K562 (cell line): Measurements from ENCODE around the gene SCUBE1. TPM values are rescaled to one million over a fixed set of nuclear protein-coding genes. Genes with fewer than 3 reads are reported as not detected.

Experiments
- ATAC-seq: fragments of 200-7000 bp; cut with Tn5 transposase; 3 replicates; pipeline ENCODE4 v1.9.1; 2020; ENCODE audit warnings: moderate library complexity
- BruUV-seq: library from RNA; stranded (reverse); fragments of 400-500 nt; replicated peaks from 2 replicates; lab custom pipeline; 2021; lab: Mats Ljungman, UMichigan
- CTCF ChIA-PET: fragments of 300-600 bp; formaldehyde crosslinking; extraction: SDS; loops from one replicate; lab custom pipeline; 2021; ENCODE audit warnings: low intra/inter-chr PET ratio; lab: Yijun Ruan, JAX
- POLR2A ChIA-PET: fragments of 300-600, 350-650 bp; sonication (Branson Sonifier 250); formaldehyde crosslinking; extraction: SDS; loops from one replicate; lab custom pipeline; 2021; ENCODE audit warnings: antibody characterized with exemption, inconsistent platforms; lab: Yijun Ruan, JAX
- DNase-seq, 4 experiments: peaks; one replicate each; pipeline versions ENCODE4 v3.0.0 to v3.0.0-alpha.2; 2011 to 2018; ENCODE audit warnings: low spot score in 3 of 4, mixed read lengths in 3 of 4; ENCODE audit errors: extremely low read depth in 1 of 4
- FAIRE-seq: peaks from 2 replicates; lab custom pipeline; 2011; peaks lifted over from hg19 to GRCh38; lab: Jason Lieb, UNC
- H2AFZ ChIP-seq: 2 replicates; pipeline ENCODE4 v1.6.0; 2011; ENCODE audit warnings: low read depth, low read length, control low read depth, inconsistent platforms
- H3K27ac ChIP-seq: fragments of 200-600 bp; 3 replicates; pipeline ENCODE4 v1.8.0; 2011; ENCODE audit warnings: low read depth, mild to moderate bottlenecking, control low read depth, inconsistent platforms, low read length, moderate library complexity, mixed read lengths; ENCODE audit errors: extremely low read depth
- H3K27me3 ChIP-seq, 2 experiments: fragments of 300-600 bp in 1 of 2; 2 replicates in 1 of 2; 3 replicates in 1 of 2; pipeline versions ENCODE4 v1.6.0 to v1.8.0; 2011; ENCODE audit warnings: inconsistent platforms in 2 of 2, low read length in 2 of 2, mild to moderate bottlenecking in 1 of 2, mixed read lengths in 1 of 2, moderate library complexity in 1 of 2; ENCODE audit not compliant: control insufficient read depth in 2 of 2, insufficient read depth in 2 of 2
- H3K36me3 ChIP-seq: fragments of 300-600 bp; 3 replicates; pipeline ENCODE4 v1.8.0; 2011; ENCODE audit warnings: mild to moderate bottlenecking, low read length, inconsistent platforms; ENCODE audit not compliant: control insufficient read depth, insufficient read depth
- H3K4me1 ChIP-seq, 2 experiments: fragments of 200-600 bp in 1 of 2; replicated peaks in 1 of 2; 2 replicates in 1 of 2; 3 replicates in 1 of 2; pipeline versions ENCODE4 v1.5.1 to v1.8.0; 2011; ENCODE audit warnings: inconsistent platforms in 2 of 2, low read length in 2 of 2, mild to moderate bottlenecking in 1 of 2, mixed read lengths in 1 of 2, moderate library complexity in 1 of 2; ENCODE audit not compliant: control insufficient read depth in 2 of 2, insufficient read depth in 2 of 2
- H3K4me2 ChIP-seq: 2 replicates; pipeline ENCODE4 v1.6.1; 2011; ENCODE audit warnings: low read length, control low read depth, inconsistent platforms, mixed read lengths; ENCODE audit not compliant: insufficient read depth
- H3K4me3 ChIP-seq: fragments of 200-600 bp; sonication (generic), shearing (Covaris generic); 2 replicates; pipeline ENCODE4 v1.5.1; 2016; ENCODE audit warnings: control low read depth, inconsistent platforms
- H3K79me2 ChIP-seq: fragments of 200-600 bp; 3 replicates; pipeline ENCODE4 v1.8.0; 2011; ENCODE audit warnings: low read length, inconsistent platforms; ENCODE audit not compliant: control insufficient read depth, insufficient read depth
- H3K9ac ChIP-seq, 2 experiments: 2 replicates each; pipeline versions ENCODE4 v1.6.0 to v1.6.1; 2011; ENCODE audit warnings: low read depth in 2 of 2, low read length in 2 of 2, control low read depth in 1 of 2, inconsistent platforms in 1 of 2, mild to moderate bottlenecking in 1 of 2, mixed read lengths in 1 of 2; ENCODE audit not compliant: insufficient read depth in 1 of 2
- H3K9me1 ChIP-seq: one replicate; pipeline ENCODE4 v1.6.0; 2011; ENCODE audit warnings: inconsistent platforms, mild to moderate bottlenecking, low read length, moderate library complexity; ENCODE audit not compliant: control insufficient read depth, insufficient read depth
- H3K9me3 ChIP-seq: replicated peaks from 2 replicates; pipeline ENCODE4 v1.5.1; 2011; ENCODE audit warnings: low read depth, low read length, inconsistent platforms; ENCODE audit not compliant: control insufficient read depth, insufficient read depth
- H4K20me1 ChIP-seq: replicated peaks from 2 replicates; pipeline ENCODE4 v1.6.1; 2011; ENCODE audit warnings: low read length, inconsistent platforms, mixed read lengths; ENCODE audit not compliant: control insufficient read depth, insufficient read depth
- FOS ChIP-seq: IDR thresholded peaks from 3 replicates; pipeline ENCODE4 v1.6.1; 2011; ENCODE audit not compliant: insufficient read length; ENCODE audit errors: extremely low read depth
- HNRNPLL ChIP-seq: fragments of 200-400 bp; formaldehyde crosslinking; IDR thresholded peaks from 2 replicates; pipeline ENCODE4 v1.6.1; 2017; ENCODE audit warnings: low read length, low read depth, mild to moderate bottlenecking; ENCODE audit not compliant: poor library complexity, severe bottlenecking
- MCM5 ChIP-seq: fragments of 450-650 bp; IDR thresholded peaks from 2 replicates; pipeline ENCODE4 v1.6.1; 2016; ENCODE audit warnings: low read depth
- RBM17 ChIP-seq: fragments of 200-400 bp; formaldehyde crosslinking; IDR thresholded peaks from 2 replicates; pipeline ENCODE4 v1.6.1; 2017; ENCODE audit warnings: low read depth, mild to moderate bottlenecking, low read length, borderline replicate concordance
- SLC30A9 ChIP-seq: fragments of 250-450 bp; sonication (Bioruptor Pico); IDR thresholded peaks from 2 replicates; pipeline ENCODE4 v1.8.0; 2022; ENCODE audit warnings: mild to moderate bottlenecking, moderate library complexity
- SMARCB1 ChIP-seq: IDR thresholded peaks from 2 replicates; pipeline ENCODE4 v1.6.1; 2011; ENCODE audit warnings: improper control_type of control experiment, low read depth; ENCODE audit not compliant: insufficient read length
- STAT5A ChIP-seq: IDR thresholded peaks from 2 replicates; pipeline ENCODE4 v1.6.1; 2012; ENCODE audit warnings: low read length, inconsistent platforms, borderline replicate concordance
- XRCC5 ChIP-seq: fragments of 200-400 bp; formaldehyde crosslinking; IDR thresholded peaks from 2 replicates; pipeline ENCODE4 v1.6.1; 2017; ENCODE audit warnings: low read depth, mild to moderate bottlenecking, low read length
- ZEB2 ChIP-seq: fragments of 450-650 bp; IDR thresholded peaks from 2 replicates; pipeline ENCODE4 v1.6.1; 2016
- ZNF174 ChIP-seq: fragments of 250-450 bp; sonication (Bioruptor Pico); IDR thresholded peaks from 2 replicates; pipeline ENCODE4 v1.4.0; 2020; ENCODE audit warnings: mild to moderate bottlenecking
- ZNF232 ChIP-seq: sonication (generic); formaldehyde crosslinking; IDR thresholded peaks from 2 replicates; pipeline ENCODE4 v1.8.0; 2022; ENCODE audit warnings: mild to moderate bottlenecking, missing genetic modification reagents
- ZNF431 ChIP-seq: sonication (generic); formaldehyde crosslinking; IDR thresholded peaks from 2 replicates; pipeline ENCODE4 v1.8.0; 2022; ENCODE audit warnings: mild to moderate bottlenecking, missing genetic modification reagents
- ZNF561 ChIP-seq: fragments of 450-650 bp; formaldehyde crosslinking; conservative IDR thresholded peaks from 2 replicates; pipeline ENCODE4 v1.4.0; 2020; ENCODE audit warnings: mild to moderate bottlenecking, moderate library complexity
- ZNF57 ChIP-seq: fragments of 450-650 bp; formaldehyde crosslinking; IDR thresholded peaks from 2 replicates; pipeline ENCODE4 v1.4.0; 2020; ENCODE audit warnings: mild to moderate bottlenecking, moderate library complexity
- WGBS: fragments of 100-300 bp; shearing (Covaris generic); methylation state at CpG from one replicate; pipeline ENCODE4 v1.1.6; 2016; ENCODE audit warnings: low coverage, mixed read lengths; ENCODE audit not compliant: insufficient coverage; ENCODE audit errors: missing lambda C conversion rate; 5-methylcytosine and 5-hydroxymethylcytosine counted together
- in situ Hi-C: fragments of 300-500 bp; cut with MboI; formaldehyde crosslinking; loops from 4 replicates; pipeline ENCODE4 v1.15.0; 2018; ENCODE audit warnings: inconsistent platforms, mixed read lengths
- intact Hi-C: fragments of 100-400 bp; cut with micrococcal nuclease; formaldehyde crosslinking; loops from 2 replicates; pipeline ENCODE4 v1.14.2; 2022
- polyA plus RNA-seq, 8 experiments: library from polyadenylated mRNA; depleted of rRNA in 4 of 8; stranded (reverse) in 5 of 8; unstranded in 3 of 8; fragments of >200 nt; fragmentation: Nextera tagmentation in 2 of 8; fragmentation: Illumina TruSeq in 1 of 8; extraction: Ambion mirVana in 2 of 8; extraction: Trizol in 1 of 8; gene quantifications; 2 replicates each; pipeline versions ENCODE4 v1.2.1 to v1.2.3, GENCODE V29; 2011 to 2014; ENCODE audit warnings: inconsistent platforms in 1 of 8, missing spikeins in 1 of 8
- total RNA-seq, 7 experiments: library from RNA; depleted of rRNA in 6 of 7; stranded (reverse); fragments of >200 nt in 6 of 7; fragmentation: Illumina TruSeq in 2 of 7; extraction: Trizol in 2 of 7; gene quantifications; 2 replicates each; pipeline versions ENCODE4 v1.2.1 to v1.2.3, GENCODE V29; 2011 to 2021; ENCODE audit warnings: low replicate concordance in 1 of 7
- TF ChIP-seq, protein P1 (sequence below): fragments of 450-650 bp; IDR thresholded peaks from 2 replicates; pipeline ENCODE4 v1.6.1; 2017; ENCODE audit warnings: antibody characterized with exemption
- TF ChIP-seq, protein P2 (sequence below): fragments of 150-350 bp; conservative IDR thresholded peaks from 2 replicates; pipeline ENCODE4 v1.6.1; 2014; ENCODE audit warnings: low read length
- TF ChIP-seq, protein P3 (sequence below), 2 experiments: IDR thresholded peaks; 2 replicates each; pipeline ENCODE4 v1.6.1; 2011; ENCODE audit warnings: borderline replicate concordance in 1 of 2, control low read depth in 1 of 2, low read depth in 1 of 2, low read length in 1 of 2, mild to moderate bottlenecking in 1 of 2, mixed read lengths in 1 of 2, moderate library complexity in 1 of 2; ENCODE audit not compliant: insufficient read depth in 1 of 2, insufficient read length in 1 of 2, poor library complexity in 1 of 2, severe bottlenecking in 1 of 2; ENCODE audit errors: extremely low read depth in 1 of 2

The SCUBE1 gene
- total and polyA plus RNA-seq, 9 of the 15 experiments (the other 6 are each of a cell fraction or from before 2014, with no cell fraction given): 0.03 to 0.47 (median 0.29) TPM; not detected in 6

DNA sequence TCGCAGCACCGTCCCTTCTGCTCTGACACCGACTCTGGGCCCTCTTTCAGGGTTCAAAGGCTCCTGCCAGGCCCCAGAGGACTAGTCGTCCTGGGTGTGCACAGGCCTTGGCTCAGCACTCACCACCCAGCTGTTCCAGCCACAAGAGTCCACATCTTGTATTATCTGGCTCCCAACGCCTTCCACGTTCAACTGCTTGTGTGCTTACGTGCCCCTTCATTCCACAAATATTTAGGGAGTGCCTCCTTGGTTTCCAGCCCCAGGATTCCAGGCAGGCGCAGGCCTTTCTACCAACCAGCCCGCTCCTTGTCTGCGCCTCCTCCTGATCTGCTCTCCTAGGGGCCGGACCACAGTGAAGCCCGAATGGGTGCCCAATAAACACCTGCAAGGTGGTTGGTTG lies 70.9 kb downstream of the SCUBE1 start:
- Histone ChIP-seq H3K27ac (no peak overlapping the region), H2AFZ (no peak overlapping the region), H3K27me3 (peaks cover 26 to 63% of the 10 kb centered on the region in 2 experiments; a peak in 4 of 5 replicates), H3K36me3 (no peaks in the 10 kb centered on the region), H3K9me3 (no peaks in the 10 kb centered on the region), H3K4me3 (no peak overlapping the region), H3K9me1 (no peaks in the 10 kb centered on the region), H3K79me2 (no peaks in the 10 kb centered on the region), H4K20me1 (peaks cover 22% of the 10 kb centered on the region), H3K4me1 (peaks cover 6 to 16% of the 10 kb centered on the region in 2 experiments; a peak in 3 of 5 replicates), H3K4me2 (no peak overlapping the region), H3K9ac (no peak overlapping the region)
- no peak for TF ChIP-seq XRCC5
- TF ChIP-seq MCM5: no peak
- TF ChIP-seq, protein P1, sequence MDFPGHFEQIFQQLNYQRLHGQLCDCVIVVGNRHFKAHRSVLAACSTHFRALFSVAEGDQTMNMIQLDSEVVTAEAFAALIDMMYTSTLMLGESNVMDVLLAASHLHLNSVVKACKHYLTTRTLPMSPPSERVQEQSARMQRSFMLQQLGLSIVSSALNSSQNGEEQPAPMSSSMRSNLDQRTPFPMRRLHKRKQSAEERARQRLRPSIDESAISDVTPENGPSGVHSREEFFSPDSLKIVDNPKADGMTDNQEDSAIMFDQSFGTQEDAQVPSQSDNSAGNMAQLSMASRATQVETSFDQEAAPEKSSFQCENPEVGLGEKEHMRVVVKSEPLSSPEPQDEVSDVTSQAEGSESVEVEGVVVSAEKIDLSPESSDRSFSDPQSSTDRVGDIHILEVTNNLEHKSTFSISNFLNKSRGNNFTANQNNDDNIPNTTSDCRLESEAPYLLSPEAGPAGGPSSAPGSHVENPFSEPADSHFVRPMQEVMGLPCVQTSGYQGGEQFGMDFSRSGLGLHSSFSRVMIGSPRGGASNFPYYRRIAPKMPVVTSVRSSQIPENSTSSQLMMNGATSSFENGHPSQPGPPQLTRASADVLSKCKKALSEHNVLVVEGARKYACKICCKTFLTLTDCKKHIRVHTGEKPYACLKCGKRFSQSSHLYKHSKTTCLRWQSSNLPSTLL: no peak
- no peak for TF ChIP-seq RBM17
- no peak for TF ChIP-seq ZNF174 (CRISPR knock-in tag)
- TF ChIP-seq, protein P2, sequence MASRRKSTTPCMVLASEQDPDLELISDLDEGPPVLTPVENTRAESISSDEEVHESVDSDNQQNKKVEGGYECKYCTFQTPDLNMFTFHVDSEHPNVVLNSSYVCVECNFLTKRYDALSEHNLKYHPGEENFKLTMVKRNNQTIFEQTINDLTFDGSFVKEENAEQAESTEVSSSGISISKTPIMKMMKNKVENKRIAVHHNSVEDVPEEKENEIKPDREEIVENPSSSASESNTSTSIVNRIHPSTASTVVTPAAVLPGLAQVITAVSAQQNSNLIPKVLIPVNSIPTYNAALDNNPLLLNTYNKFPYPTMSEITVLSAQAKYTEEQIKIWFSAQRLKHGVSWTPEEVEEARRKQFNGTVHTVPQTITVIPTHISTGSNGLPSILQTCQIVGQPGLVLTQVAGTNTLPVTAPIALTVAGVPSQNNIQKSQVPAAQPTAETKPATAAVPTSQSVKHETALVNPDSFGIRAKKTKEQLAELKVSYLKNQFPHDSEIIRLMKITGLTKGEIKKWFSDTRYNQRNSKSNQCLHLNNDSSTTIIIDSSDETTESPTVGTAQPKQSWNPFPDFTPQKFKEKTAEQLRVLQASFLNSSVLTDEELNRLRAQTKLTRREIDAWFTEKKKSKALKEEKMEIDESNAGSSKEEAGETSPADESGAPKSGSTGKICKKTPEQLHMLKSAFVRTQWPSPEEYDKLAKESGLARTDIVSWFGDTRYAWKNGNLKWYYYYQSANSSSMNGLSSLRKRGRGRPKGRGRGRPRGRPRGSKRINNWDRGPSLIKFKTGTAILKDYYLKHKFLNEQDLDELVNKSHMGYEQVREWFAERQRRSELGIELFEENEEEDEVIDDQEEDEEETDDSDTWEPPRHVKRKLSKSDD: no peak
- TF ChIP-seq ZNF431 (CRISPR knock-in tag): no peak
- TF ChIP-seq, protein P3, sequence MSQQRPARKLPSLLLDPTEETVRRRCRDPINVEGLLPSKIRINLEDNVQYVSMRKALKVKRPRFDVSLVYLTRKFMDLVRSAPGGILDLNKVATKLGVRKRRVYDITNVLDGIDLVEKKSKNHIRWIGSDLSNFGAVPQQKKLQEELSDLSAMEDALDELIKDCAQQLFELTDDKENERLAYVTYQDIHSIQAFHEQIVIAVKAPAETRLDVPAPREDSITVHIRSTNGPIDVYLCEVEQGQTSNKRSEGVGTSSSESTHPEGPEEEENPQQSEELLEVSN (IDR thresholded peaks at IDR 0.05; ENCODE audit: borderline replicate concordance in 1 of 2, extremely low read depth in 1 of 2, insufficient read depth in 1 of 2, insufficient read length in 1 of 2, low read depth in 1 of 2, low read length in 1 of 2, poor library complexity in 1 of 2, severe bottlenecking in 1 of 2): no peak
- TF ChIP-seq ZNF561 (CRISPR knock-in tag): no peak
- TF ChIP-seq STAT5A: no peak
- TF ChIP-seq SMARCB1: no peak
- no peak for TF ChIP-seq ZNF57 (CRISPR knock-in tag)
- no peak for TF ChIP-seq ZEB2
- no peak for TF ChIP-seq SLC30A9 (CRISPR knock-in tag)
- no peak for TF ChIP-seq ZNF232
- TF ChIP-seq HNRNPLL: no peak
- TF ChIP-seq FOS: no peak
- ChIA-PET POLR2A (interaction anchor here (0.6 kb wide), 1 partner anchor 12 kb away, joined by 3 read pairs; no protein-coding TSS in a partner anchor), CTCF (interaction anchor here (1.1 to 3.8 kb wide), 2 partner anchors 74 to 112 kb away, joined by 6 to 26 read pairs; no protein-coding TSS in a partner anchor)
- ATAC-seq (no peak), DNase-seq (no peak), FAIRE-seq (no peak)
- in situ Hi-C loops (loop anchor here (10.0 kb wide), 1 partner anchor 102 kb away; no protein-coding TSS in a partner anchor), intact Hi-C loops (loop anchor here (5.0 kb wide), 1 partner anchor 40 kb away; no protein-coding TSS in a partner anchor)
- WGBS: 27% methylated on average over 11 of the region's 12 CpGs
- BruUV-seq: no TSS peak
